Endodermal cell (in vitro differentiated cells): ENCODE results near the gene SNX20. TPM values are rescaled to one million over a fixed set of nuclear protein-coding genes. Genes with fewer than 3 reads are reported as not detected.

ENCODE experiments used
- DNase-seq: peaks from one replicate; pipeline ENCODE4 v3.0.0-alpha.2; 2017
- H3K27ac ChIP-seq: 2 replicates; pipeline ENCODE4 v1.5.1; 2013; ENCODE audit warnings: mild to moderate bottlenecking, low read depth, low read length, moderate library complexity
- H3K27me3 ChIP-seq: 2 replicates; pipeline ENCODE4 v1.6.1; 2013; ENCODE audit warnings: mild to moderate bottlenecking, low read length, moderate library complexity; ENCODE audit not compliant: insufficient read depth, control insufficient read depth, poor library complexity, severe bottlenecking
- H3K36me3 ChIP-seq: 2 replicates; pipeline ENCODE4 v1.7.0; 2013; ENCODE audit warnings: mild to moderate bottlenecking, low read length, moderate library complexity; ENCODE audit not compliant: control insufficient read depth, insufficient read depth
- H3K4me1 ChIP-seq: one replicate; pipeline ENCODE4 v1.7.0; 2013; ENCODE audit warnings: low read length; ENCODE audit not compliant: control insufficient read depth, insufficient read depth
- H3K4me3 ChIP-seq: 2 replicates; pipeline ENCODE4 v1.5.1; 2013; ENCODE audit warnings: mild to moderate bottlenecking, low read length, moderate library complexity
- H3K9ac ChIP-seq: 2 replicates; pipeline ENCODE4 v1.6.1; 2013; ENCODE audit warnings: mild to moderate bottlenecking, low read length, moderate library complexity; ENCODE audit not compliant: poor library complexity, severe bottlenecking; ENCODE audit errors: extremely low read depth
- H3K9me3 ChIP-seq: 2 replicates; pipeline ENCODE4 v1.6.1; 2013; ENCODE audit warnings: mild to moderate bottlenecking, low read length, moderate library complexity; ENCODE audit not compliant: control insufficient read depth
- H3K27ac Mint-ChIP-seq: 2 replicates; pipeline ENCODE4 v1.8.0; 2020; ENCODE audit warnings: mixed read lengths
- H3K27me3 Mint-ChIP-seq: 2 replicates; pipeline ENCODE4 v1.8.0; 2021; ENCODE audit warnings: mild to moderate bottlenecking, mixed read lengths; ENCODE audit not compliant: insufficient read depth
- H3K36me3 Mint-ChIP-seq: 2 replicates; pipeline ENCODE4 v1.8.0; 2020; ENCODE audit warnings: low read depth, mixed read lengths
- H3K4me1 Mint-ChIP-seq: 2 replicates; pipeline ENCODE4 v1.8.0; 2020; ENCODE audit warnings: mixed read lengths
- H3K4me3 Mint-ChIP-seq: 2 replicates; pipeline ENCODE4 v1.8.0; 2020; ENCODE audit warnings: mild to moderate bottlenecking, moderate library complexity, mixed read lengths
- H3K9me3 Mint-ChIP-seq: 2 replicates; pipeline ENCODE4 v1.8.0; 2020; ENCODE audit warnings: mild to moderate bottlenecking, mixed read lengths
- WGBS, 2 experiments: methylation state at CpG; one replicate each; pipeline versions ENCODE4 v1.1.5 to v1.1.7; 2013; ENCODE audit warnings: missing lambda C conversion rate in 2 of 2, mixed read lengths in 1 of 2; ENCODE audit not compliant: insufficient coverage in 1 of 2, insufficient read length in 1 of 2; 5-methylcytosine and 5-hydroxymethylcytosine counted together
- total RNA-seq, 2 donors: library from RNA; stranded (reverse); fragmentation: NEBNext Ultra II Directional in 1 of 2; extraction: Animal tissue kit (Norgen Biotek cat#: 25700) in 1 of 2; gene quantifications; 2 replicates in 1 of 2; 3 replicates in 1 of 2; pipeline ENCODE4 v1.2.1, GENCODE V29; 2021
- TF ChIP-seq, protein P1 (sequence below): fragments of 200-600 bp; sonication (generic); conservative IDR thresholded peaks from 2 replicates; pipeline ENCODE4 v1.5.0; 2021; ENCODE audit warnings: antibody characterized with exemption, mild to moderate bottlenecking

SNX20 gene
- total RNA-seq, 2 donors from 2014 or later = not detected

DNA sequence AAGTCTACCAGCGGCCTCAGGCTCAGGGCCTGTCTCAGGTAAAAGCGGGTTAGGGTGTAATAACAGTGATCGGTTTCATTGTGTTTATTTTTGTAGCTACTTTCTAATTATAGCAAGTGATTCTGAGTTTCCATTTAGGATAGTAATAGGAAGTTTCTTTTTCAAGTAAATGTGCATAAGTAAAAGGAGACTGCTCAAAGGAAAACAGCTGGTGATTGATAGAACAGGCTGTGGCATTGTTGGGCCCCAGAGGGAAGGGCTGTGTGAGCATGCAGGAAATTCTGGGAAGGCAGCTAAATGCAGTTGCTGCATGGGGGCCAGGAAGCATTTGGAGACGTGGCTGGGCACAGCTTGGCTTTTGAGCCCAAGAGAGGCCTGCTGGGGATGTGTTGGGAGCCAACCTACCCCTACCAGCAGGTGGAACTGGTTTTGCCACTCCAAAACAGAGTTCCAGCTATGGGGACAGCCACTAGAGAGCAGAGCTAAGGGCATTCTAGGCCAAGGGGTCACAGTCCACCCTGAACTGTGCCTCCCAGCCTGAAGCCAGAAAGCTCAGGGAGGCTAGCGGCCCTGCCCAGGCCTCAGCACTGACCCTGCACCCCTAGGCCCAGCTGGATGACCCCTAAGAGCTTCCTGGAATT lies 12.6 kb downstream of the SNX20 start:
- Mint-ChIP-seq H3K36me3 (peaks cover 3% of the 10 kb centered on the region), H3K27me3 (peaks cover 25% of the 10 kb centered on the region), H3K27ac (no peak overlapping the region), H3K9me3 (peaks cover 29% of the 10 kb centered on the region), H3K4me1 (no peaks in the 10 kb centered on the region), H3K4me3 (no peak overlapping the region)
- H3K36me3 ChIP-seq = no peaks in the 10 kb centered on the region
- no peak for DNase-seq
- H3K4me3 ChIP-seq = no peak overlapping the region
- WGBS, 2 experiments = 84 to 86% methylated on average over 4 to 5 of the region's 5 CpGs
- peaks cover 28% of the 10 kb centered on the region for H3K9me3 ChIP-seq
- H3K27ac ChIP-seq = peak overlapping the region; percentile 76
- no peak overlapping the region for H3K9ac ChIP-seq
- TF ChIP-seq, protein P1, sequence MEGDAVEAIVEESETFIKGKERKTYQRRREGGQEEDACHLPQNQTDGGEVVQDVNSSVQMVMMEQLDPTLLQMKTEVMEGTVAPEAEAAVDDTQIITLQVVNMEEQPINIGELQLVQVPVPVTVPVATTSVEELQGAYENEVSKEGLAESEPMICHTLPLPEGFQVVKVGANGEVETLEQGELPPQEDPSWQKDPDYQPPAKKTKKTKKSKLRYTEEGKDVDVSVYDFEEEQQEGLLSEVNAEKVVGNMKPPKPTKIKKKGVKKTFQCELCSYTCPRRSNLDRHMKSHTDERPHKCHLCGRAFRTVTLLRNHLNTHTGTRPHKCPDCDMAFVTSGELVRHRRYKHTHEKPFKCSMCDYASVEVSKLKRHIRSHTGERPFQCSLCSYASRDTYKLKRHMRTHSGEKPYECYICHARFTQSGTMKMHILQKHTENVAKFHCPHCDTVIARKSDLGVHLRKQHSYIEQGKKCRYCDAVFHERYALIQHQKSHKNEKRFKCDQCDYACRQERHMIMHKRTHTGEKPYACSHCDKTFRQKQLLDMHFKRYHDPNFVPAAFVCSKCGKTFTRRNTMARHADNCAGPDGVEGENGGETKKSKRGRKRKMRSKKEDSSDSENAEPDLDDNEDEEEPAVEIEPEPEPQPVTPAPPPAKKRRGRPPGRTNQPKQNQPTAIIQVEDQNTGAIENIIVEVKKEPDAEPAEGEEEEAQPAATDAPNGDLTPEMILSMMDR = peak; percentile 25
- H3K4me1 ChIP-seq = no peaks in the 10 kb centered on the region
- H3K27me3 ChIP-seq = no peaks in the 10 kb centered on the region

DNA sequence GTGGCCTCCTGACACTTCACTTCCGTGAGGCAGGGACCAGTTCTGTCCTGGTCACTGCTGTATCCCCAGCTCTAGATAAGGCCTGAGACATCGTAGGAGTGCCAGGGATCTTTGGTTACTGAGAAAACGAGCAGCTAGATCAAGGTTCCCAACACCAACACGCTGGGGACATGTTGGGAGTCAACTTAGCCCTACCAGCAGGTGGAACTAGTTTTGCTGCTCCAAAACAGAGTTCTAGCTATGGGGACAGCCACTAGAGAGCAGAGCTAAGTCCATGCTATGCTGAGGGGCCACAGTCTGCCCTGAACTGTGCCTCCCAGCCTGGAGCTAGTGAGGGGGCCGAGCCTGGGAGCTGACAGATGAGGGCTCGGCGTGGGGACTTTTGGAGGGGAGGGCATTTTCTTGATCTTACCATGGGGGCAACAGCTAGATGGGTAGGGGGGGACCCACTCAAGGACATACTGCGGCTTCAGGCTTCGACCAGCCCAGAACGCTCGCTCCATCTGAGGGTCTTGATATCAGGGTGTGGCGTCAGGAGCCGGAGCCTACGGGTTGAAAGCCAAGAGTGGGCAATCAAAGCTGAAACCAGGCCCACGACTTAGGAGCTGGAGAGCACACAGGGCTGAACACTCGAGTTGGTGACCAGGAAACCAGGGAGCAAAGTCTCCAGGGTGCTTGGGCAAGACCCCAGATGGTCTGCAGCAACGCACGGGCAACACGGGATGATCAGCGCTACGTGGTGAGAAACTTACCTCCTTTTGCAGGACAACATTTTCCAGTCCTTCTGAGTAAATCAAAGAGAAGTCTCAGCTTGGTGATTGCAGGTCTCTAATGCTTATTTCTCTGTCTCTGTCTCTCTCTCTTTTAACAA lies 13.4 kb downstream of the SNX20 start:
- DNase-seq = peak; percentile 56
- TF ChIP-seq, protein P1 = peak; percentile 27
- Mint-ChIP-seq H3K36me3 (peaks cover 2% of the 10 kb centered on the region), H3K9me3 (peaks cover 23% of the 10 kb centered on the region), H3K27me3 (peaks cover 18% of the 10 kb centered on the region), H3K27ac (no peak overlapping the region), H3K4me3 (no peak overlapping the region), H3K4me1 (no peaks in the 10 kb centered on the region)
- Histone ChIP-seq H3K9ac (no peak overlapping the region), H3K9me3 (peaks cover 23% of the 10 kb centered on the region), H3K27me3 (no peaks in the 10 kb centered on the region), H3K4me3 (no peak overlapping the region), H3K36me3 (no peaks in the 10 kb centered on the region), H3K27ac (peak overlapping the region; percentile 76), H3K4me1 (no peaks in the 10 kb centered on the region)
- whole genome bisulfite sequencing, 2 experiments = 90 to 94% methylated on average over 18 to 21 of the region's 21 CpGs

DNA sequence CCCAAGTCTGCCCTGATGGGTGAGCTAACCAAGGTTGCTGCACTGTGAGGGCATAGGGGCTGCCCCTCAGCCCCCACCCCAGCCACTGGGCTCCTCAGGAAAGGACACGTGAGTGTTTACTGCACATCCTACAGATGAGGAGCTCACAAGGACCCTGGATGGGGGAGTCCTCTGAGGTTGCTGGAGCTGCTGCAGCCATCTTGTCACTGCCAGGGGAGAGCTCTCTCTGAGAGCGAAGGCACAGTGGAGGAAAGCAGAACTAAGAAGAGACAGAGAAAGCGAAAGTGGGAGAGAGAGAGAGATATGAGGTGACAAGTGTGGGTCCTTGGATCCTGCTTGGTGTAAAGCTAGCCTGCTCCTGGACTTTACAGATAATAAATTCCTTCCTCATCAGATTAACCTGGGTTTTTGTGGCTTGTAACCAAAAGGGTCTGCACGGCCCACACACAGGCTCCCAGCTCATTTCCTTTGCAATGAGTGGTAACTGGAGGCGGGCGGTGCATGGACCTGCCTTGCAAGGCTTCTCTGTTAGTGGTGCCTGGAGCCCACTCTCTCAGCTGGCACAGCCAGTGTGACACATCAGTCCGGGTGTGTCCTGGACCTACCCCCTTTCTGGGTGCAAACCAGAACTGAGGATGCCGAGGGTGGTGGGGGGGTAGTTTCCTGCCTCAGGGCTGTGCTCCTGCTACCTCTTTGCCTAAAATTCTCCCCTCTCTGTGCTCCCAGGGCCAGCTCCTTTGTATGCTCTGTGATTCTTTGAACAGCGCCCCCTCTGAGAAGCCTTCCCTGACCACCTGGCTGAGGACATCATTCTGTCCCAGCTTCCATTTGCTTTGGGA lies 14.2 kb downstream of the SNX20 start:
- peaks cover 23% of the 10 kb centered on the region for H3K9me3 ChIP-seq
- H3K4me3 ChIP-seq = no peak overlapping the region
- no peaks in the 10 kb centered on the region for H3K36me3 ChIP-seq
- H3K27me3 Mint-ChIP-seq = peaks cover 16% of the 10 kb centered on the region
- H3K4me1 ChIP-seq = no peaks in the 10 kb centered on the region
- H3K27me3 ChIP-seq = no peaks in the 10 kb centered on the region
- no peaks in the 10 kb centered on the region for H3K36me3 Mint-ChIP-seq
- DNase-seq = peak; percentile 74
- H3K4me1 Mint-ChIP-seq = no peaks in the 10 kb centered on the region
- 90 to 94% methylated on average over 6 to 9 of the region's 9 CpGs for WGBS, 2 experiments
- no peak overlapping the region for H3K9ac ChIP-seq
- no peak overlapping the region for H3K27ac ChIP-seq
- TF ChIP-seq, protein P1 = peak; percentile 33
- H3K9me3 Mint-ChIP-seq = peaks cover 14% of the 10 kb centered on the region
- no peak overlapping the region for H3K27ac Mint-ChIP-seq
- H3K4me3 Mint-ChIP-seq = no peak overlapping the region
